Stimulated activated CD8-positive, alpha-beta memory T cell treated with anti-CD3 and anti-CD28 coated beads, Interleukin-7, amount 100 ng/mL, for 48 hours (primary cell): ENCODE measurements around the gene RSPH6A.

Source experiments
- DNase-seq, 2 donors: peaks; one replicate each; pipeline ENCODE4 v3.0.0-alpha.2; 2020; ENCODE audit warnings: low read depth in 1 of 2; ENCODE audit errors: extremely low read depth in 1 of 2

The RSPH6A gene

DNA sequence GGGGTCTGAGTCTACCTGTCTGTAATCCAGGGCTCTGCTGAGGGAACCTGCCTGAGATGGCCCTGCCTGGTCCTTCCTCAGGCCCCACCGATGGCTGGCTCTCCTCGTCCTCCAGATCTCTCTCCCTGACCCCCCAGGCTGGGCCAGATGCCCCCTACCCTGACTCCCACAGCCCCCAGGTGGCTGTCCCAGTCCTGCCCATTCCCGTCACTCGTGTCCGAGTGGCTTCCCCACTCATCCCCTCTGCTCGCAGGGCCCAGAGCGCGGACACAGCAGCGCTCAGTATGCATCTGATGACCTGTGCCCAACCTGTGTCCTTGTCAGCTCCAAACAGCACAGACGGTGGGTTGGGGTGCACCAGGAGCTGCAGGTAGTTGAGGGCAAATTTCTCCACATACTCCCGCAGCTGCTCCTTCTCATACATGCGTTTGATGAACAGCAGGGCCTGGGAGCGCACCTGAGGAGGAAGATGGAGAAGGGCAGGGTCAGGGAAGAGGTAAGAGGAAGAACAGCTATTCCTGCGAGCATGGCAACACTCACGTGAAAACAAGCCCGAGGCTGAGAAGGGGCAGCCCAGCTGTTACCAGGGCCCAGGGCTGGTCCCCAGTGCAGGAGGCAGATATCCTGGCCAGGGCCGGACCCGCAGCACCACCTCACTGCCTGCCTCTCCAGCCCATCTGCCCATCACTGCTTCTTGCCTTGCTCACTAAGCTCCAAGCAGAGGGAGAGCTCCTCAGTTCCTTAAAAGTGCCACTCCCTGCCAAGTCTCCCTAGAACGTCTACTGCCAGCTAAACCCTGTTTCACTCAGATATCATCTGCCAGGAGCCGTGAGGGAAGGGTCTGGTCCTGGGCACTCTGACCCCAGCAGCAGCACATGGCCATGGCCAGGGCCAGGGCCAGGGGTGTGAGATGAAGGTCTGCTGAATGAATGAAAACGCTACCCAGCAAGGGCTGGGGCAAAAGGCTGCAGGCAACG is 11.1 kb upstream of the RSPH6A start:
- no peak for DNase-seq

DNA sequence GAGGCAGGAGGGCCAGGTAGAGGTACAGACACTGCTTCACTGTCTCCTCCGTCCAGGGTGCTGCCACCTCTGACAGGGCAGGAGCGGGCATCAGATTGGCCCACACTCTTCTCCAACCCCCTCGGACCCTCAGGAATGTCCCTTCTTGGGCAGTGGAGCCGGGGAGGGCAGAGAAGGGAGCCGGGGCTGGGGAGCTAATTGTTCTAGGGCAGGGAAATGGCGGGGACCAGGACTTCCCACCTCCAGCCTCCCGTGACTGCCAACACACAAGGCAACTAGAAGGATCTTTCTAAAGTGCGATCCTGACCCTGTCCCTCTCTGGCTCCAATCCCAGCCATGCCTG is 10.1 kb upstream of the RSPH6A start:
- DNase-seq: no peak

DNA sequence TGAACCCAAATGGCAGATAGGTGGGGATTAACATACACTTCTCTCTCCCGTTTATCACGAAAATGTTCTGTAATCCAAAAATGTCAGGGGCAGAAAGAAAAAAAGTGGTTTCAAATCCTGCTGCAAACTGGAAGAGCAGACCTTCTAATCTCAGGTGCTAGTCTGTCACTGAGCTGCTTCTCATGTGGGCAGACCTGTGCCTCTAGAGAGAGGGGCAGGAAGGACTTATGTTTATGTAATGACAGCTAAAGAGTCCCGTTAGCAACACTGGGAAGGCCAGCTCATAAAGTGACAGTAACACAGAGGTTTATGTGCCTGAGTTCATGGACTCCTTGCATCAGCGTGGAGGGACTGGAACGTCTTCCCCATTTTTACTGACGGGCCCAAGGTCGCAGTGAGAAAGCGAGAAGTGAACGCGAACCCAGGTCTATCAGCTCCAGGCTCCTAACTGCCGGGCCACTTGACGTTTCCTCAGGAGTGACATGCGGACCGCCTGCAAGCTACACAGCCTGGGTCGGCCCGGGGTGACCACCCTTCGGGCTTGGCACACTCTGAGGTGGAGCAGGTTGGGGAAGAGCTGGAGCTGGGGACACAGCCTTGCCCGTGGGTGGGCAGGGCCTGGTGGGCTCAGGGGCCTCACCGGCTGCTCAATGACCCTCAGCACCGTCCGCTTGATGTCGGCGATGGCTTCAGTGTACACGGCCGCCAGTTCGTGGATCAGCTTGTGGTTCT is 9.6 kb upstream of the RSPH6A start:
- no peak for DNase-seq

DNA sequence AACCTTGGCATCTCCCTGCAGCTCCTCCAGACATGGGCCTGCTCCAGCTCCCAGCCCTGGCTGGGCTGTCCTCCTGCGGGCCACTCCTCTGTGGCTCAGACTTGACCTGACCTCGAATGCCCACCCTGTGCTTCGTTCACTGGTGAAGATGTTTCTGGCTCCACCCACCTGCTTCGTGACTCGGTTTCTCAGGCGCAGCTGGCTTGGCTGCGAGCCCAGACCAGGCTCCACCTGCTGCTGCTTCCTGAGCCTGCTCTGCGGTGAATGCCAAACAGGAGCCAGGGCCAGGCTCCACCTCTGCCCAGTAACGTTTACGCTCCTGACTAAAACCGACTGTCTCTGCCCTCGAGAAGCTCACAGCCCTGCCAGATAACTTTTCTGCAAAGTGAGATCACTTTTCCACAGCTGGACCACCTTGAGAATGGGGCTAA is 8.9 kb upstream of the RSPH6A start:
- DNase-seq: no peak

DNA sequence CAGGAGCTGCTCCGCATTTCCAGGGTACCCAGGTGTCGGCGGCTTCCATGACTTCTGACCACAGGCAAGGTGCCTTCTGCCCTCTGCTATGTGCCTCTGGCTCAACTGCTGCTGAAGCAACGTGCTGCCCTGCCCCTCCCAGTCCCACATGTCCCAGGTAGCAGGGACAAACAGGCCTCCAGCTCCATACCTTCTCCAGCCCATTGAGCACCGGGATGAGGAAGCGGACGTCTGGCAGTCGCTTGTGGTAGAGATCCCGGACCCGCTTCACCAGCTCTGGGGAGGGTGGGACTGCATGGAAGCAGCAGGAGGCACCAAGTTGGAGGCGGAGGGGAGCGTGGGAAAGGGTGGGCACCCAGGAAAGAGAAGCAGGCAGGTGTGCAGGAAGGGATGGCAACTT is 8.1 kb upstream of the RSPH6A start:
- DNase-seq: no peak

GRCh38 chr19:45822716-45823115 is 7.6 kb upstream of the RSPH6A start:
- no peak for DNase-seq

- DNase-seq: no peak
Observed at GRCh38 chr19:45821570-45821969, 6.5 kb upstream of the RSPH6A start.

DNA sequence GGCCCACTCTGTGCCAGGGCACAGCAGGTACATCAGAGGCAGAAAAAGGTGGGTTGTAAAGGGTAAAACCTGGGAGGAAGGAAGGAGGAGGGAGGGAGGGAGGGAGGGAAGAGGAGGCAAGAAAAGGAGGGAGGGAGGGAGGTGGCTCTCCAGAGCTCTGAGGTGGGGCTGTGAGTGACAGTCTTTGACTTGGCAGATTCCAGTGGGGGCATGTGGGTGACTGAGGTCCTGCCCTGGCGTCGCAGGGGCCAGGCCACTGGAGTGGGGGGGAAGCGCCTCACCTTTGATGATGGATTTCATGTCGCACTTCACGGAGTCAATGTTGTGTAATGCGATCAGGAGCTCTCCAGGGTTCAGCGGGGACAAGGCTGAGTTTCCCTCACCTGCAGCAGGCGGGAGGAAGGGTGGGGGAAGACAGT is 6.0 kb upstream of the RSPH6A start:
- DNase-seq: no peak

DNA sequence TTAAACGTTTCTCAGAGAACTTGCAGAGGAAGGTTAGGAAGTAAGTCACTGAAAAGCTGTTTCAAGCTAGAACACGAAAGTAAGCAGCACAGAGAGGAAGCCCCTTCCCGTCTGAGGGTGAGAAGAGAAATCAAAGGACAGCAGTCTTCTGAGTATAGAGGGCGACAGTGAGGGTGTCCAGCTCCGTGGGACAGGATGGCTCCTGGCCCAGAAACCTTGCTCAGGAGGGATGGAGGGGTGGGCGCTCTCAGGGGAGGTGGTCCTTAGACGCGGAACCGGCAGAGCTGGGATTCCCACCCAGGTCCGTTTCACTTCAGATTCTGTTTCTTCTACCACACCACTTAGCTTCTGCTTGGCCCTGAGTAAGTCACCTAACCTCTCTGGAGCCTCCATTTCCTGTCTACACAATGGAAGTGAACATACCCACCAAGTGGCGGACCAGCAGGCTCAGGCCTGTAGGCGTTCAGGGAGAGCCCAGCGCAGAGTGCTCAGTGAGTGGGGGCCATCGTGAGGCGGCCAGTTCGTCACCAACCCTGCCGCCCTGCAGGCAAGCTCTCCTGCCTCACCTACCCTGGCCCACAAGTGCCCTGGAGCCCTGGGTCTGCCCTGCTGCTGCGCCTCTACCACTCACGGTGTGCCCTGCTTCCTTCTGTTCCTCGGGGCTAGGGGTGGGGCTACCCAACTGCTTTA is 5.5 kb upstream of the RSPH6A start:
- DNase-seq: no peak

GRCh38 chr19:45819769-45820168 is 4.7 kb upstream of the RSPH6A start:
- DNase-seq: no peak

DNA sequence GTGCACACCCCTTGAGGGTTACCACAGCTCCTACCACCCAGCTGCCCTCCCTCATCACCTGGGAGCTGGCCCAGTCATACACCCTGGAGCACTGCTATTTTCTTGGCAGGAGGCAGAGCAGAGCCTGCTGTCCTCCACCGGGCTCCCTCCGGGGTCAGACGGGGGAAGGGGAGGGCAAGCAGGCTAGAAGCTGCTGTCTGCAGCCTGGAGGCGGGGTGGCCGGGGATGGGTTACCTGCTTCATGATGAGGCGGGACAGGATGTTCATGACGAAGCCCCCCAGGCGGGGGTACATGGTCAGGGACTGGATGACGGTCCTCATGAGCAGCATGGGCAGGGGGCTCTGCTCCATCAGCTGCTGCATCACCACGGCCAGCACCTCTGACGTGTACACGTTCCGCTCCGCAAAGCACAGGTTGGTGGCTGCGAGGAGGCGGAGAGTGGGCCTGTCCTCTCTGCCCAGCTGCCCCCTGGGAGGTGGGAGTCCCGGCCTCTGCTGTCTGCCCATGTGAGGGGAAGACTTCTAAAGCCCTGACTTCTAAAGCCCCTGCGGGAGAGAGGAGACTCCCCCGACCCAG is 2.7 kb upstream of the RSPH6A start:
- no peak for DNase-seq

GRCh38 chr19:45817010-45817724 is 2.1 kb upstream of the RSPH6A start:
- DNase-seq: peak; percentile 86 to 92

DNA sequence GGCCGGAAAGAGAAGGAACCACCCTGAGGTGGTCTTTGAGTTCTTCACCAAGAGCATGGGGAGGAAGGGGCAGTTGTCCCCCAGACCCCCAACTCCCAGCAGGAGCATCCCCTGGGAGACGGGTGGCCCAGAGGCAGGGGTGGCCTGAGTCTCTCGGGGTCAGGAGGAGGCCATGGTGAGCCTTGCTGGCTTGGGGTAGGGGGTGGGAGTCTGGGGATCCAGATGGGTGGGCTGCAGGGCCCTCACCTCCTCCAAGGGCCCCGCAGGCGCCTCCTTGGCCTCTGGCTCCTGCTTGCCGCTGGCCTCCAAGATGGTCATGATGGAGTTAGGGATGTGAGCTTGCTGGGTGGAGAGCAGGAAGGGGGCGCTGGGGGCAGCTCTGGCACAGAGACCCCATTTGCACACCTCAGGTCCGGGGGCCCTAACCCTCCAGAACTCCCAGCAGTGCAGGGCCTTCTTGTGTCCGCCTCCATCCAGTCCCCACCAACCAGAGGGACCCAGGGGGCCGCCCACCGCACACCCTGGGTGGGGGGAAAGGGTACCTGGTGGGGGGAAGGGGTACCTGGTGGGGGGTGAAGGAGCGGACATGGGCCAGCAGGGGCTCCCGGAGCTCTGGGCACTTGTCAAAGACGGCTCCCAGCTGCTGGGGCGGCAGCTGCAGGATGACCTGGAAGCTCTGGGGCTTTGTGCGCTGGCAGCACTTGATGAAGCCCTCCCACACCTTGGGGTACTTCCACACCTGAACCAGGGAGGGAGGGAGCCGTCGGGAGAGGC is 1.3 kb upstream of the RSPH6A start:
- no peak for DNase-seq

DNA sequence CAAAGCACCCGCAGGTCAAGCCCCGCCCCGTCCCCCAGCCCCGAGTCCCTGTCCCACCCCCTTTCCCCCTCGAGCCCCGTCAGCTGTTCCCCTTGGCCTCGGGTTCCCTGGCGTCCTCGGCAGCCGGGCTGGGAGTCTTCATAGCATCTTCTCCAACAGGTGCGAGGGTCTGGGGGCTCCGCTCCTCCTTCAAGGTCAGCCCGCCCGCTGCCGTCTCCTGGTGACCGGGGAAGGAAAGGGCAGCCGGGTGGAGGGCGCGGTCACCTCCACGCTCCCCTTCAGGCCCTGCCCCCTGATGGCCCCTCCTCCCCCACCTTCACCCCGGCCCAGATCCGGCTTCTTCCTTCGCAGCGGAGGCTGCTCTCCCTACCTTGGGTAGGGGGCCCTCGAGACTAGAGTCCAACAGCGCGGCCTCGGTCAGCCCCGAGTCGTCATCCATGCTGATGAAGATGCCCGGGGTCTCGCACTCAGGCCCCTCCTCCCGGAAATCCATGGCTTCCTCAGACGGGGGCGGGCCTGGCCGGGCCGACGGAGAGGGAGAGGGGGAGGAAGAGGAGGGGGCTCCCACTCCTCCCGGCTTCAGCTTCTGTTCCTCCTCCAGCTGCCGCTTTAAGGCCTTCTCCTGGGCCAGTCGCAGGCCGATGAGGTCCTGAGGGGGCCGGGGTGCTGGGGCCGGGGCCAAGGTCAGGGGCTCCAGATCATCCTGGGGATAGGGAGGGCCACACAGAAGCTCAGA is 541 bp upstream of the RSPH6A start:
- DNase-seq: no peak

DNA sequence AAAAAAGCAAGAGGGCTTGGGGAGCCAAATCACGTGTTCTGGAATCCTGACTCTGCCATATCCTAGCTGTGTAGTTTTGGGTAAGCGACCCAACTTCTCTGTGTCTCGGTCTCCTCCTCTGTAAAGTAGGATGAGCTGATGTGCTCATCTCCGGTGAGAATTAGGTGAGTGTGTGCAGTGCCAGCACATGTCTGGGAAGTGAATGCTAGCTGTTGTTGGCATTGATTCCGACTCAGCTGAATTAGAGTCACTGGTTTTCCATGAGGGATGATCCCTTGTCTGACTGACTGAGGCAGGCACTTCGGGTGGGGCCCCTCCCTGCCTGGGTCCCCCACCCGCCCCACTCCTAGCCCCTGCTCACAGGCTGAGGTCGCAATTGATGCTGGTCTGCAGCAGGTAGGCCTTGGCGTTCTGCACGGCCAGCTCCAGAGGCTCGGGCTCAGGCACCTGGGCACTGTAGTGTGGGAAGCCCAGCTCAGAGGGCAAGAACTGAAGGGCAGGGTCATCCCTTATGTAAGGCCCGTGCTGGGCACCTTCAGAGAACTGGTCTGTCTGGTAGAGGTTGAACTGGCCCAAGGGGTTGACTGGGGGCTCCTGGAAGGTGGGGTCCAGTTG is 835 bp downstream of the RSPH6A start:
- no peak for DNase-seq

DNA sequence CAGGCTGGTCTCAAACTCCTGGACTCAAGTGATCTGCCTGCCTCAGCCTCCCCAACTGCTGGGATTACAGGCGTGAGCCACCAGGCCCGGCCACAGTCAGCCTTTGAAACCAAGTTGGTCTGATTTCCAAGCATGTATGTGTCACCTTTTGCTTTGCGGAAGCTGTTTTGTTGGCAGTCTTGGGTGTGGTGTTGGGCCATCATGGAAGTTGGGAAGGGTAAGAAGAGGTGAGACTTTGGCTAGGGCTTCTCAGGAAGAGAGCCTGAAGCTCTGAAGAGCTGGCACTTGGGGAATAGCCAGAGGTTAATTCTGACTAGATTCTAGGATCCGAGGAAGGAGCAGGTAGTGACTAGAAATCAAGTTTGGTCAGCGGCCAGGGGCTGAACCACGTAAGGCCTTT is 2.8 kb downstream of the RSPH6A start:
- no peak for DNase-seq

DNA sequence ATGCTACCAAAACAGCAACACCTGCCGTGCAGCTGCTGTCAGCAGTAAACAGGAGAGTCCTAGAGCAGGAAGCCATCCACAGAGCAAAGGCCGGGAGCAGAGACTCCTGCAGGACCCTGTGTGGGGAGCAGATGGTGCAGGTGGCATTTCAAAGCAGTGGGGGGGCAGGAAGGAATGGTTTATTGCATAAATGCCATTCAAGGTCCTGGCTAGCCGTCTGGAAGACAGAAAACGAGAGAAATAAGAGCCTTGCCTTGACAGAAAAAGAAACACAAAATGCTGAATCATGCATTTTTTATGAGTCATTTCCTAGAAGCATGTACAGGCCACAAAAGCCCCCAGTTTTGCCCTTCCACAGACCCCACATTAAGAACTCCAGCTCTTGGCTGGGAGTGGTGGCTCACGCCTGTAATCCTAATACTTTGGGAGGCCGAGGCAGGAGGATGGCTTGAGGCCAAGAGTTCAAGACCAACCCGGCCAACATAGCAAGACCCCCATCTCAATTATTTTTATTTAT is 5.4 kb downstream of the RSPH6A start:
- no peak for DNase-seq

DNA sequence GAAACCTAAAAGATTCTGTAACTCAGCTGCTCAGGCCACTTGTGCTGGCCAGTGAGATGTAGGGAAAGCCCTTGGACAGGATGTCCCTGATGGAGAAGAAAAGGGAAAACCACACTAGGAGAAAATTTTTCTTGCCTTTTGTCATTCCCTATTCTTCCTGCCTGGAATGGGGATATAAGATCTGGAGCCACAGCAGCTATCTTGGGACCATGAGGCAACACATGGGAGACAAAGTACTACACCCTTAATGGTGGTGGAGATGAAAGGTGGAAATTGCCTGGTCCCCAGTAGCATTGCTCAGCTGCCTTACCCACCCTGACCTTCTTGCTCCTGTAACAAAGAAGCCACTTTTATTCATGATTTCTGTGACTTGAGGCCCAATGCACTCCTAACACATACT is 9.4 kb downstream of the RSPH6A start:
- DNase-seq: no peak

- DNase-seq: no peak
Observed at GRCh38 chr19:45804959-45805230, 10.2 kb downstream of the RSPH6A start.
